Measurements from ENCODE around the gene IQCE.
"Not testable (repeated sequence)": the region's sequence is repeated elsewhere in the genome, so short reads cannot be mapped to it uniquely, and the experiment has no call there.

The IQCE gene

GRCh38 chr7:2603044-2603965, 44.5 kb downstream of the IQCE start:
- DNase-seq (ENCODE audit: low read depth), result no peak

GRCh38 chr7:2604608-2605174, 45.9 kb downstream of the IQCE start:
- no peak for DNase-seq (ENCODE audit: low read depth)

GRCh38 chr7:2605608-2606538, 47.1 kb downstream of the IQCE start:
- no peak for DNase-seq (ENCODE audit: low read depth)

- DNase-seq (ENCODE audit: low read depth), result no peak
Observed at GRCh38 chr7:2606539-2606936, 47.8 kb downstream of the IQCE start.

GRCh38 chr7:2607122-2607922, 48.5 kb downstream of the IQCE start:
- DNase-seq (ENCODE audit: low read depth), result no peak

- DNase-seq (ENCODE audit: low read depth), result no peak
Observed at GRCh38 chr7:2607923-2608904, 49.4 kb downstream of the IQCE start.

- DNase-seq (ENCODE audit: low read depth), result peak; percentile 52
Observed at GRCh38 chr7:2608921-2609411, 50.2 kb downstream of the IQCE start.

- DNase-seq (ENCODE audit: low read depth), result not testable (repeated sequence)
Observed at GRCh38 chr7:2609646-2610045, 50.9 kb downstream of the IQCE start.

GRCh38 chr7:2610466-2610865, 51.7 kb downstream of the IQCE start:
- DNase-seq (ENCODE audit: low read depth), result no peak

GRCh38 chr7:2610898-2611297, 52.1 kb downstream of the IQCE start:
- DNase-seq (ENCODE audit: low read depth), result no peak

- DNase-seq (ENCODE audit: low read depth), result no peak
Observed at GRCh38 chr7:2611401-2611800, 52.6 kb downstream of the IQCE start.

GRCh38 chr7:2611922-2612321, 53.1 kb downstream of the IQCE start:
- no peak for DNase-seq (ENCODE audit: low read depth)

GRCh38 chr7:2612445-2613097, 53.8 kb downstream of the IQCE start:
- no peak for DNase-seq (ENCODE audit: low read depth)

GRCh38 chr7:2613098-2613930, 54.5 kb downstream of the IQCE start:
- DNase-seq (ENCODE audit: low read depth), result no peak

- DNase-seq (ENCODE audit: low read depth), result no peak
Observed at GRCh38 chr7:2613931-2614600, 55.3 kb downstream of the IQCE start.

- DNase-seq (ENCODE audit: low read depth), result no peak
Observed at GRCh38 chr7:2614631-2615330, 56.0 kb downstream of the IQCE start.

Data from iris pigment epithelial cell (primary cell).